K562 (cell line): Measurements from ENCODE around the gene DNAH9. TPM values are rescaled to one million over a fixed set of nuclear protein-coding genes. Genes with fewer than 3 reads are reported as not detected.

ENCODE experiments used
- ATAC-seq: fragments of 200-7000 bp; cut with Tn5 transposase; 3 replicates; pipeline ENCODE4 v1.9.1; 2020; ENCODE audit warnings: moderate library complexity
- BruUV-seq: library from RNA; stranded (reverse); fragments of 400-500 nt; replicated peaks from 2 replicates; lab custom pipeline; 2021; lab: Mats Ljungman, UMichigan
- CTCF ChIA-PET: fragments of 300-600 bp; formaldehyde crosslinking; extraction: SDS; loops from one replicate; lab custom pipeline; 2021; ENCODE audit warnings: low intra/inter-chr PET ratio; lab: Yijun Ruan, JAX
- POLR2A ChIA-PET: fragments of 300-600, 350-650 bp; sonication (Branson Sonifier 250); formaldehyde crosslinking; extraction: SDS; loops from one replicate; lab custom pipeline; 2021; ENCODE audit warnings: antibody characterized with exemption, inconsistent platforms; lab: Yijun Ruan, JAX
- DNase-seq, 4 experiments: peaks; one replicate each; pipeline versions ENCODE4 v3.0.0 to v3.0.0-alpha.2; 2011 to 2018; ENCODE audit warnings: low spot score in 3 of 4, mixed read lengths in 3 of 4; ENCODE audit errors: extremely low read depth in 1 of 4
- FAIRE-seq: peaks from 2 replicates; lab custom pipeline; 2011; peaks lifted over from hg19 to GRCh38; lab: Jason Lieb, UNC
- H2AFZ ChIP-seq: 2 replicates; pipeline ENCODE4 v1.6.0; 2011; ENCODE audit warnings: low read depth, low read length, control low read depth, inconsistent platforms
- H3K27ac ChIP-seq: fragments of 200-600 bp; 3 replicates; pipeline ENCODE4 v1.8.0; 2011; ENCODE audit warnings: low read depth, mild to moderate bottlenecking, control low read depth, inconsistent platforms, low read length, moderate library complexity, mixed read lengths; ENCODE audit errors: extremely low read depth
- H3K27me3 ChIP-seq, 2 experiments: fragments of 300-600 bp in 1 of 2; 2 replicates in 1 of 2; 3 replicates in 1 of 2; pipeline versions ENCODE4 v1.6.0 to v1.8.0; 2011; ENCODE audit warnings: inconsistent platforms in 2 of 2, low read length in 2 of 2, mild to moderate bottlenecking in 1 of 2, mixed read lengths in 1 of 2, moderate library complexity in 1 of 2; ENCODE audit not compliant: control insufficient read depth in 2 of 2, insufficient read depth in 2 of 2
- H3K36me3 ChIP-seq: fragments of 300-600 bp; 3 replicates; pipeline ENCODE4 v1.8.0; 2011; ENCODE audit warnings: mild to moderate bottlenecking, low read length, inconsistent platforms; ENCODE audit not compliant: control insufficient read depth, insufficient read depth
- H3K4me1 ChIP-seq, 2 experiments: fragments of 200-600 bp in 1 of 2; replicated peaks in 1 of 2; 2 replicates in 1 of 2; 3 replicates in 1 of 2; pipeline versions ENCODE4 v1.5.1 to v1.8.0; 2011; ENCODE audit warnings: inconsistent platforms in 2 of 2, low read length in 2 of 2, mild to moderate bottlenecking in 1 of 2, mixed read lengths in 1 of 2, moderate library complexity in 1 of 2; ENCODE audit not compliant: control insufficient read depth in 2 of 2, insufficient read depth in 2 of 2
- H3K4me2 ChIP-seq: 2 replicates; pipeline ENCODE4 v1.6.1; 2011; ENCODE audit warnings: low read length, control low read depth, inconsistent platforms, mixed read lengths; ENCODE audit not compliant: insufficient read depth
- H3K4me3 ChIP-seq: fragments of 200-600 bp; sonication (generic), shearing (Covaris generic); 2 replicates; pipeline ENCODE4 v1.5.1; 2016; ENCODE audit warnings: control low read depth, inconsistent platforms
- H3K79me2 ChIP-seq: fragments of 200-600 bp; 3 replicates; pipeline ENCODE4 v1.8.0; 2011; ENCODE audit warnings: low read length, inconsistent platforms; ENCODE audit not compliant: control insufficient read depth, insufficient read depth
- H3K9ac ChIP-seq, 2 experiments: 2 replicates each; pipeline versions ENCODE4 v1.6.0 to v1.6.1; 2011; ENCODE audit warnings: low read depth in 2 of 2, low read length in 2 of 2, control low read depth in 1 of 2, inconsistent platforms in 1 of 2, mild to moderate bottlenecking in 1 of 2, mixed read lengths in 1 of 2; ENCODE audit not compliant: insufficient read depth in 1 of 2
- H3K9me1 ChIP-seq: one replicate; pipeline ENCODE4 v1.6.0; 2011; ENCODE audit warnings: inconsistent platforms, mild to moderate bottlenecking, low read length, moderate library complexity; ENCODE audit not compliant: control insufficient read depth, insufficient read depth
- H3K9me3 ChIP-seq: replicated peaks from 2 replicates; pipeline ENCODE4 v1.5.1; 2011; ENCODE audit warnings: low read depth, low read length, inconsistent platforms; ENCODE audit not compliant: control insufficient read depth, insufficient read depth
- H4K20me1 ChIP-seq: replicated peaks from 2 replicates; pipeline ENCODE4 v1.6.1; 2011; ENCODE audit warnings: low read length, inconsistent platforms, mixed read lengths; ENCODE audit not compliant: control insufficient read depth, insufficient read depth
- EWSR1 ChIP-seq: fragments of 450-650 bp; IDR thresholded peaks from 2 replicates; pipeline ENCODE4 v1.6.1; 2018; ENCODE audit warnings: borderline replicate concordance, mild to moderate bottlenecking, low read depth, moderate library complexity; ENCODE audit not compliant: partially characterized antibody
- FOXJ3 ChIP-seq: sonication (generic); formaldehyde crosslinking; IDR thresholded peaks from 2 replicates; pipeline ENCODE4 v1.4.0; 2020; ENCODE audit warnings: mild to moderate bottlenecking, missing genetic modification reagents
- GTF2A2 ChIP-seq: IDR thresholded peaks from 2 replicates; pipeline ENCODE4 v1.6.1; 2016; ENCODE audit warnings: mild to moderate bottlenecking, missing genetic modification characterization, missing compliant biosample characterization
- MTA1 ChIP-seq: fragments of 450-650 bp; IDR thresholded peaks from 2 replicates; pipeline ENCODE4 v1.6.1; 2017; ENCODE audit warnings: borderline replicate concordance
- PHF21A ChIP-seq: fragments of 450-650 bp; IDR thresholded peaks from 2 replicates; pipeline ENCODE4 v1.6.1; 2017; ENCODE audit warnings: low read depth, borderline replicate concordance
- POLR2B ChIP-seq: fragments of 450-650 bp; IDR thresholded peaks from 2 replicates; pipeline ENCODE4 v1.6.1; 2018; ENCODE audit warnings: low read depth; ENCODE audit not compliant: partially characterized antibody
- PTTG1 ChIP-seq: fragments of 450-650 bp; IDR thresholded peaks from 2 replicates; pipeline ENCODE4 v1.6.1; 2016; ENCODE audit warnings: low read depth, mild to moderate bottlenecking, missing genetic modification characterization, missing compliant biosample characterization
- RBM34 ChIP-seq: fragments of 200-400 bp; formaldehyde crosslinking; IDR thresholded peaks from 2 replicates; pipeline ENCODE4 v1.6.1; 2018; ENCODE audit warnings: low read length, borderline replicate concordance; ENCODE audit not compliant: insufficient read depth
- SRSF9 ChIP-seq: fragments of 200-400 bp; formaldehyde crosslinking; IDR thresholded peaks from 2 replicates; pipeline ENCODE4 v1.6.1; 2017; ENCODE audit warnings: low read depth, low read length, borderline replicate concordance
- ZBTB8A ChIP-seq: fragments of 450-650 bp; IDR thresholded peaks from 2 replicates; pipeline ENCODE4 v1.6.1; 2018; ENCODE audit warnings: mild to moderate bottlenecking, moderate library complexity; ENCODE audit not compliant: partially characterized antibody
- ZNF644 ChIP-seq: fragments of 200-800 bp; sonication (Bioruptor generic); IDR thresholded peaks from 2 replicates; pipeline ENCODE4 v1.6.1; 2016; ENCODE audit warnings: low read depth, missing genetic modification characterization, missing compliant biosample characterization
- WGBS: fragments of 100-300 bp; shearing (Covaris generic); methylation state at CpG from one replicate; pipeline ENCODE4 v1.1.6; 2016; ENCODE audit warnings: low coverage, mixed read lengths; ENCODE audit not compliant: insufficient coverage; ENCODE audit errors: missing lambda C conversion rate; 5-methylcytosine and 5-hydroxymethylcytosine counted together
- in situ Hi-C: fragments of 300-500 bp; cut with MboI; formaldehyde crosslinking; loops from 4 replicates; pipeline ENCODE4 v1.15.0; 2018; ENCODE audit warnings: inconsistent platforms, mixed read lengths
- intact Hi-C: fragments of 100-400 bp; cut with micrococcal nuclease; formaldehyde crosslinking; loops from 2 replicates; pipeline ENCODE4 v1.14.2; 2022
- polyA plus RNA-seq, 8 experiments: library from polyadenylated mRNA; depleted of rRNA in 4 of 8; stranded (reverse) in 5 of 8; unstranded in 3 of 8; fragments of >200 nt; fragmentation: Nextera tagmentation in 2 of 8; fragmentation: Illumina TruSeq in 1 of 8; extraction: Ambion mirVana in 2 of 8; extraction: Trizol in 1 of 8; gene quantifications; 2 replicates each; pipeline versions ENCODE4 v1.2.1 to v1.2.3, GENCODE V29; 2011 to 2014; ENCODE audit warnings: inconsistent platforms in 1 of 8, missing spikeins in 1 of 8
- total RNA-seq, 7 experiments: library from RNA; depleted of rRNA in 6 of 7; stranded (reverse); fragments of >200 nt in 6 of 7; fragmentation: Illumina TruSeq in 2 of 7; extraction: Trizol in 2 of 7; gene quantifications; 2 replicates each; pipeline versions ENCODE4 v1.2.1 to v1.2.3, GENCODE V29; 2011 to 2021; ENCODE audit warnings: low replicate concordance in 1 of 7
- TF ChIP-seq, protein P1 (sequence below): fragments of 450-650 bp; IDR thresholded peaks from 2 replicates; pipeline ENCODE4 v1.6.1; 2016; ENCODE audit warnings: low read depth

DNAH9 gene
- total and polyA plus RNA-seq, 9 of the 15 experiments (the other 6 are each of a cell fraction or from before 2014, with no cell fraction given) = not detected

DNA sequence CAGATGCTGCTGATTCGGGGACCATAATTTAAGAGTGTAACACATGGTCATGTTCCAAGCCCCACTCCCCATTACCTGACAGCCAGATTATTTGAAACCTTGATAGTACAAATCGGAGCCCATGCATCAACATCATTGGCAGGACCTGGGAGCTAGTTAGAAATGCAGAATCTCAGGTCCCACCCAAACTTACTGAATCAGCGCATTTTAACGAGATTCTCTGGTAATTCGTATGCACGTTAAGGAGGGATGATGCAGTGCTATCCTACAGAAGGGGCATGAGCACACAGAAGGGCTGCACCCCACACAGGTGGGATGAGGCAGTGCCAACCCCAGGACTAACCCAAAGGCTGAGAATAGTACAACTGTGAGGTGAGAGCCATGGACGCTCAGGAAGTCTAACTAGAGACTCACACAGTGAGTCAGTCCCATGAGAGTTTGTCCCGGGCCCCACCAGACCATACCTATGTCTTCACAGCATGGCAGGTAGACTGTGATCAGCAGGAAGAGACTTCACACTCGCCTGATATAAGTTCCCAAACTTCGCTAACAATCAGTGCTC is 334.1 kb downstream of the DNAH9 start:
- Histone ChIP-seq H3K4me2 (no peak overlapping the region), H3K9ac (no peak overlapping the region), H4K20me1 (no peaks in the 10 kb centered on the region; the same call in 1 of the 2 replicates), H2AFZ (no peak overlapping the region), H3K9me3 (no peaks in the 10 kb centered on the region), H3K36me3 (no peaks in the 10 kb centered on the region), H3K4me3 (no peak overlapping the region), H3K4me1 (no peaks in the 10 kb centered on the region; a peak in 3 of 5 replicates), H3K9me1 (no peaks in the 10 kb centered on the region), H3K79me2 (no peaks in the 10 kb centered on the region), H3K27me3 (peaks cover 0 to 21% of the 10 kb centered on the region in 2 experiments; a peak in 2 of 5 replicates), H3K27ac (no peak overlapping the region)
- 0% methylated on average over 10 of the region's 10 CpGs for WGBS
- in situ Hi-C loops (no loop called here), intact Hi-C loops (loop anchor here (10.0 kb wide), 1 partner anchor 58 kb away; no protein-coding TSS in a partner anchor)
- POLR2A ChIA-PET = interaction anchor here (0.6 kb wide), 1 partner anchor 11 kb away, joined by 3 read pairs; no protein-coding TSS in a partner anchor
- DNase-seq (no peak), ATAC-seq (no peak), FAIRE-seq (no peak)
- CTCF ChIA-PET = no interaction called here
- no TSS peak for BruUV-seq
- no peak for TF ChIP-seq ZBTB8A
- no peak for TF ChIP-seq ZNF644 (tag)
- TF ChIP-seq FOXJ3 (CRISPR knock-in tag) = no peak
- TF ChIP-seq RBM34 = no peak
- TF ChIP-seq SRSF9 = no peak
- no peak for TF ChIP-seq PHF21A
- TF ChIP-seq, protein P1, sequence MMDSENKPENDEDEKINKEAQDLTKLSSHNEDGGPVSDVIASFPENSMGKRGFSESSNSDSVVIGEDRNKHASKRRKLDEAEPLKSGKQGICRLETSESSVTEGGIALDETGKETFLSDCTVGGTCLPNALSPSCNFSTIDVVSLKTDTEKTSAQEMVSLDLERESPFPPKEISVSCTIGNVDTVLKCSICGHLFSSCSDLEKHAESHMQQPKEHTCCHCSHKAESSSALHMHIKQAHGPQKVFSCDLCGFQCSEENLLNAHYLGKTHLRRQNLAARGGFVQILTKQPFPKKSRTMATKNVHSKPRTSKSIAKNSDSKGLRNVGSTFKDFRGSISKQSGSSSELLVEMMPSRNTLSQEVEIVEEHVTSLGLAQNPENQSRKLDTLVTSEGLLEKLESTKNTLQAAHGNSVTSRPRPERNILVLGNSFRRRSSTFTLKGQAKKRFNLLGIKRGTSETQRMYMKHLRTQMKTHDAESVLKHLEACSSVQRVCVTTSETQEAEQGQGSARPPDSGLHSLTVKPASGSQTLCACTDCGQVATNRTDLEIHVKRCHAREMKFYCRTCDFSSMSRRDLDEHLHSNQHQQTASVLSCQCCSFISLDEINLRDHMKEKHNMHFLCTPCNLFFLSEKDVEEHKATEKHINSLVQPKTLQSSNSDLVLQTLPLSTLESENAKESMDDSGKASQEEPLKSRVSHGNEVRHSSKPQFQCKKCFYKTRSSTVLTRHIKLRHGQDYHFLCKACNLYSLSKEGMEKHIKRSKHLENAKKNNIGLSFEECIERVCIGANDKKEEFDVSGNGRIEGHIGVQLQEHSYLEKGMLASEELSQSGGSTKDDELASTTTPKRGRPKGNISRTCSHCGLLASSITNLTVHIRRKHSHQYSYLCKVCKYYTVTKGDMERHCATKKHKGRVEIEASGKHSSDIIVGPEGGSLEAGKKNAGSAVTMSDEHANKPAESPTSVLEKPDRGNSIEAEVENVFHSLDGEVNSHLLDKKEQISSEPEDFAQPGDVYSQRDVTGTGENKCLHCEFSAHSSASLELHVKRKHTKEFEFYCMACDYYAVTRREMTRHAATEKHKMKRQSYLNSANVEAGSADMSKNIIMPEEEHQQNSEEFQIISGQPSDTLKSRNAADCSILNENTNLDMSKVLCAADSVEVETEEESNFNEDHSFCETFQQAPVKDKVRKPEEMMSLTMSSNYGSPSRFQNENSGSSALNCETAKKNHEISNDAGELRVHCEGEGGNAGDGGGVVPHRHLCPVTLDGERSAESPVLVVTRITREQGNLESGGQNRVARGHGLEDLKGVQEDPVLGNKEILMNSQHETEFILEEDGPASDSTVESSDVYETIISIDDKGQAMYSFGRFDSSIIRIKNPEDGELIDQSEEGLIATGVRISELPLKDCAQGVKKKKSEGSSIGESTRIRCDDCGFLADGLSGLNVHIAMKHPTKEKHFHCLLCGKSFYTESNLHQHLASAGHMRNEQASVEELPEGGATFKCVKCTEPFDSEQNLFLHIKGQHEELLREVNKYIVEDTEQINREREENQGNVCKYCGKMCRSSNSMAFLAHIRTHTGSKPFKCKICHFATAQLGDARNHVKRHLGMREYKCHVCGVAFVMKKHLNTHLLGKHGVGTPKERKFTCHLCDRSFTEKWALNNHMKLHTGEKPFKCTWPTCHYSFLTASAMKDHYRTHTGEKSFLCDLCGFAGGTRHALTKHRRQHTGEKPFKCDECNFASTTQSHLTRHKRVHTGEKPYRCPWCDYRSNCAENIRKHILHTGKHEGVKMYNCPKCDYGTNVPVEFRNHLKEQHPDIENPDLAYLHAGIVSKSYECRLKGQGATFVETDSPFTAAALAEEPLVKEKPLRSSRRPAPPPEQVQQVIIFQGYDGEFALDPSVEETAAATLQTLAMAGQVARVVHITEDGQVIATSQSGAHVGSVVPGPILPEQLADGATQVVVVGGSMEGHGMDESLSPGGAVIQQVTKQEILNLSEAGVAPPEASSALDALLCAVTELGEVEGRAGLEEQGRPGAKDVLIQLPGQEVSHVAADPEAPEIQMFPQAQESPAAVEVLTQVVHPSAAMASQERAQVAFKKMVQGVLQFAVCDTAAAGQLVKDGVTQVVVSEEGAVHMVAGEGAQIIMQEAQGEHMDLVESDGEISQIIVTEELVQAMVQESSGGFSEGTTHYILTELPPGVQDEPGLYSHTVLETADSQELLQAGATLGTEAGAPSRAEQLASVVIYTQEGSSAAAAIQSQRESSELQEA = no peak
- TF ChIP-seq PTTG1 (tag) = no peak
- no peak for TF ChIP-seq POLR2B
- TF ChIP-seq EWSR1 = no peak
- TF ChIP-seq MTA1 = no peak
- no peak for TF ChIP-seq GTF2A2
